COLO668 (cell line): Measurements from ENCODE around the gene PFKFB3.
"Not testable (repeated sequence)": the region's sequence is repeated elsewhere in the genome, so short reads cannot be mapped to it uniquely, and the experiment has no call there.

Source experiments
- DNase-seq: peaks from one replicate; lab custom pipeline; 2025; ENCODE audit not compliant: unreplicated experiment; lab: John Stamatoyannopoulos, UW

The PFKFB3 gene

DNA sequence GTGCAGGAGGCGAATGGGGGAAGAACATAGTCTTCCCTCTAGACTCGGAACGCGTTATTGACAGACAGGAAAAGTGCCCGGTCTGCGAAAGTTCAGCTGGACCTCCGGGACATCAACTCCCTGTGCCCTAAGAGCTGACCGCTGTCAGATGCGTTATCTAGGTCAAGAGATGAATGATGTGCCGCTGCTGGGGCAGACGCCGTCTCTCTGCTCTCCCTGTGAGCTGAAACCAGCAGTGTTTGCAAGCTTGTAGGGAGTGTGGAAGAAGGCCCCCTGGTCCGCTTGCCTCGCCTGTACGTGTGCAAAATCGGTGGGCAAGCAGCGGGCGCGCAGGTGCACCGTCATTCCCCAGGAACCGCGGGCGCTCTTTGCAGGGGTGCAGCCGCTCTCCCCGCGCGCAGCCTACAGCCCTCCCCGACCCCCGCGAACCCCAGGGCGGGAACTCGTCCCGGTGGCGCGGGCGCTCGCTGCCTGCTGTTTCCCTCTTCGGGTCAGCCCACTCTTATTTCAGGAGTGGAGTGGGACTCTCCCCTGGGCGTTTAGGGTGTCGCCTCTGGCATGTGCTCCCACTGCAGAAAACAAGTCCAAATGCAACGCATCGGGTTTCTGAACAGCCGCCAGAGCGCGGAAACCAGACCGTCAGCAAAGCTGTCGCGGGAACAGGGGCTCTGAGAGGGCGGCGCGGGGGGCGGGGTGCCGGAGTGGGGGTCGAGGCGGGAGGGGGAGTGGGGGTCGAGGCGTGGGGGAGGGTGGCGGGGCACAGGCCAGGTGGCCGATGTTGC lies 1.8 kb upstream of the PFKFB3 start:
- DNase-seq = peak; percentile 19

- peak; percentile 46 for DNase-seq
These were observed 1.2 kb upstream of the PFKFB3 start for GRCh38 chr10:6201516-6201975.

- DNase-seq = peak; percentile 11
These were observed 541 bp upstream of the PFKFB3 start for GRCh38 chr10:6202098-6202683.

DNA sequence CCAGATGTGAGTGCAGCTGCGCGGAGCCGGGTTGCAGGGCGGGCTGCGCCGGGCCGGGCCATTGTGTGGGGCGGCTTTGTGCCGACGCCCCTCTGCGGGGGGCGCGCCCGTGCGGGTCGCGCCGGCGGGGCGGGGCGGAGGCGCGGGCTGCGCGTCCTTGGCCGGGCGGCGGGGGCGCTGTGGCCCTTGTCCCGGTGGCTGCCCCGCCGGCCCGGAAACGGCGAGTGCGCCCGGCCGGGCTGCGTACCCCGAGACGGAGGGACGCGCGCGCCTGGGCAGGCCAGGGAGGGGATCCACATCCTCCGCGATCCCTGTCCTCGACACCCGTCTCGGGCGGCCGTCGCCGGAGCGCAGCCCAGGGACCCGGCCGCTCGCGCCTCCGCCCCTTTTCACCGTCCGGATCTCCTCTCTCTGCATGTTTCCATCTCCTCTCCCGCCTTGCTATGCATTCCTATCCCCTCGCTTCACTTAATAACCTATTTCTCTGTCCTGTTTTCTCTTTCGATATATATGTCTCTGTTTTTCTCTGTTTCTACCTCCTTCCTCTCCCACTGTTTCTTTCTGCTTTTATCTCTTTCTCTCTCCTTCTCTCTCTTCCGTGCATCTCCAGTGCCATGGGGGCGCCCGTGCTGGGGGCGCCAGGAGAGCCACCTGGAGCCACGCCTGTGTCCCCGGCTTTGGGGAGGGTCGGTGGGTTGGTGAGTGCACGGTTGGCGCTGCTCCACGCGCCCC lies 765 bp downstream of the PFKFB3 start:
- DNase-seq = peak; percentile 49

DNA sequence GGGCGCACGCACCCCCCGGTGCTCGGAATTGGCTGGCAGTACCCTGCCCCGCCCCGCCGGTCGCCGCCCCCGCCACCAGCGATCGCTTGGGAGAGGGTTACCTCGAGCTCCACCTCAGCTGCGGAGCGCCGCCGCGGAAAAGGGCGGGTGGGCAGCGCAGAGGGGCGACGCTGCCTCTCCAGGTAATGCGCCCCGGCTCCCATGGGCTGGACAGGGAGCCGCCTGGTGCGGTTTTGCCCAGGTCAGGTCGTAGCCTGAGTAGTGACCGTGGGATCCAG lies 1.3 kb downstream of the PFKFB3 start:
- DNase-seq = peak; percentile 4

GRCh38 chr10:6204341-6205191 lies 1.8 kb downstream of the PFKFB3 start:
- no peak for DNase-seq

DNA sequence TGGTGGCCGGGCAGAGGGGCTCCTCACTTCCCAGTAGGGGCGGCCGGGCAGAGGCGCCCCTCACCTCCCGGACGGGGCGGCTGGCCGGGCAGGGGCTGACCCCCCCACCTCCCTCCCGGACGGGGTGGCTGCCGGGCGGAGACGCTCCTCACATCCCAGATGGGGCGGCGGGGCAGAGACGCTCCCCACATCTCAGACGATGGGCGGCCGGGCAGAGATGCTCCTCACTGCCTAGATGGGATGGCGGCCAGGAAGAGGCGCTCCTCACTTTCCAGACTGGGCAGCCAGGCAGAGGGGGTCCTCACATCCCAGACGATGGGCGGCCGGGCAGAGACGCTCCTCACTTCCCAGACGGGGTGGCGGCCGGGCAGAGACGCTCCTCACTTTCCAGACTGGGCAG lies 3.8 kb downstream of the PFKFB3 start:
- DNase-seq = not testable (repeated sequence)

GRCh38 chr10:6207658-6208057 lies 4.9 kb downstream of the PFKFB3 start:
- no peak for DNase-seq

GRCh38 chr10:6208799-6209235 lies 6.1 kb downstream of the PFKFB3 start:
- DNase-seq = no peak

DNA sequence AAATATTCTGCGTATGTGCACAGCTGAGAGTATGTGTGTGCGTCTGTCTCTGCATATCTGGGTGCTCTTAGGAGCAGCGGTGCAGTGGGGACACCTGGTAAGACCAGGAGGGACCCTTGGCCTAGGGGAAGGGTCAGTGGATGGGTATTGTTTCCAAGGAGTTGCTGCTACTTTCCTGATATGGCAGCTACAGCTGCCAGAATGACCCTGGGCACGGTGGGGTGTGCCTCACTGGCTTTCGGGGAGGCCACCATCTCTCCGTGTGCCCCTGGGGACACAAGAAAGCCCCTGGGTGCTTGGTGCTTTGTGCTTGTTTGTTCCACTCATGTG lies 8.6 kb downstream of the PFKFB3 start:
- DNase-seq = no peak

GRCh38 chr10:6211671-6212635 lies 9.2 kb downstream of the PFKFB3 start:
- DNase-seq = no peak

GRCh38 chr10:6212806-6213205 lies 10.1 kb downstream of the PFKFB3 start:
- no peak for DNase-seq

- DNase-seq = no peak
These were observed 10.6 kb downstream of the PFKFB3 start for GRCh38 chr10:6213257-6213905.

- DNase-seq = no peak
These were observed 11.2 kb downstream of the PFKFB3 start for GRCh38 chr10:6213908-6214307.

GRCh38 chr10:6214612-6215011 lies 11.9 kb downstream of the PFKFB3 start:
- DNase-seq = no peak

DNA sequence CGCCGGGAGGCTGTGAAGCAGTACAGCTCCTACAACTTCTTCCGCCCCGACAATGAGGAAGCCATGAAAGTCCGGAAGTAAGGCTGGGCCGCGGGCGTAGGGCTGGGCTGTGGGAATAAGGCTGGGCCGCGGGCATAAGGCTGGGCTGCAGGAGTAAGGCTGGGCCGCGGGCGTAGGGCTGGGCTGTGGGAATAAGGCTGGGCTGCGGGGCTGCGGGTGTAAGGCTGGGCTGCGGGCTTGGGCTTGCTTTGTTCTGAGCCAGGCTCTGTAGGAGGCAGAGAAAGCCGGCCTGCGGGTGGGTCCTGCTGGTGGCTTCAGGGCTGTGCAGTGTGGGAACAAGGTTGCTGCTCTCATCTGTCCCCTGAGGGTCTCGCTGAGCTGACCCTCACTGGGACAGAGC lies 12.5 kb downstream of the PFKFB3 start:
- DNase-seq = no peak

DNA sequence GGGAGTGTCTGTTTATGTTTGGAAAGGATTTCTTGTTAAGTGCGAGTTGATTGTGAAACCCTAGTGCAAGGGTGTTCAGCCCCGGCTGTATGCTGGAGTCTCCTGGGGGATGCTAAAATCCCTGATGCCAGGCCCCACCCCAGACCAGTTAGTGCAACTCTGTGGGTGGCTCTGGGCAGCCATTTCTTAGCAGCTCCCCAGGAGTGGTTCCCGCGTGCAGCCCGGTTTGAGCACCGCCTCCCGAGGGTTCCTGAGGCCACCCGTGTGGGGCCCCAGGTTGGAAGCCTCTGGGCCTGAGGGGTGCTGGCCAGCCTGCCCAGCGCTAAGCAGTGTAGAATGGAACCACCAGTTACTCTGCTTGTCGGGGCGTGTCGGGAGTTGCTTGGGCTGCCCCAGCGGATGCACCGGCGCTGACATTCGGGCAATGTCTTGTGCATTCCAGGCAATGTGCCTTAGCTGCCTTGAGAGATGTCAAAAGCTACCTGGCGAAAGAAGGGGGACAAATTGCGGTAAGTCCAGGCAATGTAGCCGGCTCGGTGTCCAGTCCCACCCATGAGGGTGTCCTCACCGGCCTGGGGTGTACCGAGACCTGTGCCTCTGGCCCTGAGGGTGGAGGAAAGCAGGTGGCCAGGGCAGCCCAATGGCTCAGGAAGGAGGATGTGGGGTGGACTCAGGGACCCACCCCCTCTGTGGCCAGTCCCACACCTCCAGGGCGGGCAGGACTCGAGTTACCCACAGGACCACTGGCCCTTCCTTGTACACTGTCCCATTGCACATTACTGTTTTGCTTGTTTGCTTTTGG lies 13.2 kb downstream of the PFKFB3 start:
- DNase-seq = no peak

DNA sequence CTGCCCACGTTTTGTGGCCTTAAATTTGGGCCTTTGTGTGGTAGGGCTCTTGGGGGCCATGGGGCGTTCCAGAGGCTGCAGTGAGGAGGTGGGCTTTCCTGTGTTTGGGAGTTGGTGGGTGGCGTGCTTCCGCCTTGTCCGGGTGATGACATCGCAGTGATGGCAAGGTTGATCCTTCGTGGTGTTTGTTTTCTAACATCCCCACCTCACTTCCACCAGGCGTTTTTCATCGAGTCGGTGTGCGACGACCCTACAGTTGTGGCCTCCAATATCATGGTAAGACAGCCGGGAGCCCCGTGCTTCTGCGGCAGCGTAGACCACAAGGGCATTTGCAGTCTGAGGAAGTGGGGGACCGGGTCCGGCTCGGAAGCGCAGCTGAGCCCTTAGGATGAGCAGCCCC lies 14.2 kb downstream of the PFKFB3 start:
- no peak for DNase-seq

DNA sequence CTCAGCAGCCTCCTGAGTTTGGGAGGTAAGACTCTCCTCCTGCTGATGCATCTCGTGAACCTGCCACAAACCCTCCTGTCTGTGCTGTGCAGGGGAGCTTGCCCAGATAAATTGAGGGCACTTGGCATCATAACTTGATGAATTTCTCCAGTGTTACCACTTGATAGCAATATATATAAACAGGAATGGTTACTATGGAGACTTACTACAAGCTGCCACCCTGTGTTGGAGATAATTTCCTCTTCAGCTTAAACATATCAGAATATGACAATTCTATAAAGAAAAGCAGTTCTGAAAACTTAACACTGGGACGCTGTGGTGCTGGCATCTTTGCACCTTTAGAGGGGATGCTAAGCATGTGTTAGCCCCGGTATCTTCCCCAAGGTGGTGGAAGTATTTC lies 14.9 kb downstream of the PFKFB3 start:
- DNase-seq = no peak
